HG02852 (cell line): ENCODE data around the gene ZFR2.

Experiments used
- ATAC-seq: cut with Tn5 transposase; IDR thresholded peaks from one replicate; pipeline ENCODE4 v1.9.1; 2021; ENCODE audit warnings: mild to moderate bottlenecking, moderate library complexity; ENCODE audit not compliant: unreplicated experiment

ZFR2 gene

DNA sequence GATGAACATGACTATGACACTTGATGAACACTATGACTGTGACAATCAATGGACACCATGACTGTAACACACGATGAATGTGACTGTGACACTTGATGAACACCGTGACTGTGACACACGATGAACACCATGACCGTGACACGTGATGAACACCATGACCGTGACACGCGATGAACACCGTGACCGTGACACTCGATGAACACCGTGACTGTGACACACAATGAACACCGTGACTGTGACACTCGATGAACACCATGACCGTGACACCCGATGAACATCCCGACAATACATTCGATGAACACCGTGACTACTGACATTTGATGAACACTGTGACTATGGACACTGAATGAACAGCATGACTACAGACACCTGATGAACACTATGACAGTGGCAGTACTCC, 30.9 kb downstream of the ZFR2 start:
- no peak for ATAC-seq

DNA sequence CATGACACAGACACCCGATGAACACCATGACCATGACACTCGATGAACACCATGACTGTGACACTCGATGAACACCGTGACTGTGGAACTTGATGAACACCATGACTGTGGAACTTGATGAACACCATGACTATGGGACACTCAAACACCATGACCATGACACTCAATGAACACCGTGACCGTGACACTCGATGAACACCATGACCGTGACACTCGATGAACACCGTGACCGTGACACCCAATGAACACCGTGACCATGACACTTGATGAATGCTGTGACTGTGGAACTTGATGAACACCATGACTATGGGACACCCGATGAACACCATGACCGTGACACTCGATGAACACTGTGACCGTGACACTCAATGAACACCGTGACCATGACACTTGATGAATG, 31.5 kb downstream of the ZFR2 start:
- ATAC-seq = no peak

- no peak for ATAC-seq
Observed at GRCh38 chr19:3836887-3837286, 32.0 kb downstream of the ZFR2 start.

DNA sequence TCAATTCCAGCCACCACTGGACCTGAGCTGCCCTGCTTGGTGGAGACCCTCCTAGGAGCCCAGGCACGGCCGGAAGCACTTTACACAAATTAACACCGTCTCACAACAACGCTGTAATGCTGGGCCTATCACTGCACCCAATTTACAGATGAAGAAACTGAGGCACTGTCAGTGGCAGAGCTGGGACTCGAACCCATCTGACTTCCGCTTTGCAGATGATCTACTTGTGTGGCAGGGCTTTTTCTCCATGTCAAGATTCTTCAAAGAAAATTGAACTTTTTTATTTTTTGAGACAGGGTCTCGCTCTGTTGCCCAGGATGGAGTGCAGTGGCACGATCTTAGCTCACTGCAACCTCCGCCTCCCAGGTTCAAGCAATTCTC, 33.8 kb downstream of the ZFR2 start:
- no peak for ATAC-seq

- ATAC-seq = no peak
Observed at GRCh38 chr19:3834349-3835054, 34.3 kb downstream of the ZFR2 start.

- no peak for ATAC-seq
Observed at GRCh38 chr19:3833578-3834348, 35.1 kb downstream of the ZFR2 start.

DNA sequence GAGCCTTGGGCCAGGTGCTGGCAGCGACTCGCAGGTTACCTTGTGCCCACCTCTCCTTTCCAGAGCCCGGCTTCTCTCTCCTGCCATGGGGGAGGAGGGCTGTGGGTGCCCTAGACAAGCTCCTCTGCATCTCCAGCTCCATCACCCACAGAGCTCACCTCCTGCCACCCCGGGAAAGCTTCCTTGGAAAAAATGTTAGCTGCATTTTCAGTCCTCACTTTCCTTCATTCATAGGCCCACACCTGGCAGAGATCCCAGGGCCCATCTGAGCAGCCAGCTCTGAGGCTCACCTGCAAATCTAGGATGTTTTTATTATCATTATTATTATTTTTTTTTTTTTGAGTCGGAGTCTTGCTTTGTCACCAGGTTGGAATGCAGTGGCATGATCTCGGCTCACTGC, 36.8 kb downstream of the ZFR2 start:
- ATAC-seq = no peak

DNA sequence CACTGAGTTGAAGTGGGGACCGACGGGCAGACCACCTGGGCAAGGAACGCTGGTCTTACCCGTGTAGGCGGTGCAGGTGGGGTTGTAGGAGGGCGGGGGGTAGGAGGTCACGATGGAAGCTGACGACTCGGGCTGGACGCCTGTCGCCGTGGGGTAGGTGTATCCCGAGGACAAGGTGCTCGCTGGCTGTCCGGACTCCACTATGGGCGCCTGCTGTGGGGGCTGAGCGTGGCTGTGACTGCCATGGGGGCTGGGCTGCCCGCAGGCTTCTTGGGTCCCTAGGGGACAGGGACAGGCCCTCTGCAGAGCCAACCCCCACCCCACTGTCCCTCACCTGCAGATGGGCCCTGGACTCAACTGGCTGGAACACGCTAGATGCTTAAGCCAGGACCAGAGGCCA, 37.2 kb downstream of the ZFR2 start:
- ATAC-seq = no peak

- no peak for ATAC-seq
Observed at GRCh38 chr19:3830621-3831589, 37.9 kb downstream of the ZFR2 start.

- no peak for ATAC-seq
Observed at GRCh38 chr19:3827306-3827705, 41.5 kb downstream of the ZFR2 start.

DNA sequence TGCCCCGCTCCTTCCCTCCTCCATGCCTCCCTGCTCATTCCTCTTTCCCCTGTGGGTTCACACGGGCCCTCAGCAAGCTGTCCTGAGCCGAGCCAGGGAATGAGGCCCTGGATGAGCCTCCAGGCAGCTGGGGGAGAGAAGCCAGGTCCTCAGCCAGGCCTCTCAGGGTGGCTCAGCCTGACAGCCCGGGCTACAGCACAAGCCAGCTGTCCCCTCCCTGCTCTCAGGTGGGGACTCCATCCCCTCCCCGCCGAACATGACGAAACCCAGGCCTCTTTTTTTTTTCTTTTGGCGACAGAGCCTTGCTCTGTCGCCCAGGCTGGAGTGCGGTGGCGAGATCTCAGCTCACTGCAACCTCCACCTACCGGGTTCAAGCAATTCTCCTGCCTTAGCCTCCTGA, 42.7 kb downstream of the ZFR2 start:
- no peak for ATAC-seq

GRCh38 chr19:3825286-3825956, 43.4 kb downstream of the ZFR2 start:
- ATAC-seq = no peak

DNA sequence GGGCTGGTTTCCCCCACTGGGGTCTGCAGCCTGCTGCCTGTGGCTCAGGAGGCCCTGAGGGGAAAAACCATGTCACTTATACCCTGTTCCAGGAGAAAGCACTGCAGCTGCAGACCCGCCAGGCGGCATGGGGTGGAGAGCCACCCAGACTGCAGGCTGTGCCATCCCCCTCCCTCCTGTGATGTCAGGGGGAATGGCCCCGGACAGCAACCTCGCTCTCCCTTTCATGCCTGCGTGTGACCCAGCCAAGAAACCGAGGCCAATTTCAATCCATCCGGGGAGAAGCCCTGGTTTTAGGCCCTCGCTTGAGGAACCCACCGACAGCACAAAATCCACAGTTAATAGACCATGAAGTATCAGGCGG, 45.5 kb downstream of the ZFR2 start:
- ATAC-seq = no peak

DNA sequence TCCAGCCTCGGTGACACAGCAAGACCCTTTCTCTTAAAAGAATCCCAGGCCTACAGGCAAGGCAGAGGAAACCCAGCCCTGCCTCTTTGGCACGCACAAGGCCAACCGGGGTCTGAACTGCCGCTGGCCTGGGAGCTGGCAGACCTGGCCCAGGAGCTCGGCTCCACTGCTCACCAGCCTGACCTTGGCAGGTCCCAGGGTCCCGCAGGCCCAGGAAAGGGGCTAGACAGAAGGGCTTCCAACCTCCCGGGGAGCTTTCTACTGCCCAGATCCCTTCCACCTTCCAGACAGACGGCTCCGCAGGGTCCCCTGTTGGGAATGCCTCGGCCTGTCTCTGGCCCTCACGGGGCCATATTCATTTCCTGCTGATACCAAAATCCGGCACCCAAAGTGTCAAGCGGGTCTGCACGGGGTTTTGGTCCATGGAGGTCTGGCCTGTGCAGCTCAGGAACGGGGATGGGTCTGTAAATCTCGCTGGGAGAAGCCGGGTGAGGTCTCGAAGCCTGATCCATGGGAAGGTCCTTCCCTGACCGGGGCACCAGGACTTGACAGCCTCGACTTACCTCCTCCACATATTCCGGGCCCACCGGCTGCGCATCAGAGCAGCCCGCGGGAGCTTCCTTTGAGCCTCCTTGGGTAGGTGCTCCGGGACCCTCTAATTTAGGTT, 46.0 kb downstream of the ZFR2 start:
- ATAC-seq = no peak

DNA sequence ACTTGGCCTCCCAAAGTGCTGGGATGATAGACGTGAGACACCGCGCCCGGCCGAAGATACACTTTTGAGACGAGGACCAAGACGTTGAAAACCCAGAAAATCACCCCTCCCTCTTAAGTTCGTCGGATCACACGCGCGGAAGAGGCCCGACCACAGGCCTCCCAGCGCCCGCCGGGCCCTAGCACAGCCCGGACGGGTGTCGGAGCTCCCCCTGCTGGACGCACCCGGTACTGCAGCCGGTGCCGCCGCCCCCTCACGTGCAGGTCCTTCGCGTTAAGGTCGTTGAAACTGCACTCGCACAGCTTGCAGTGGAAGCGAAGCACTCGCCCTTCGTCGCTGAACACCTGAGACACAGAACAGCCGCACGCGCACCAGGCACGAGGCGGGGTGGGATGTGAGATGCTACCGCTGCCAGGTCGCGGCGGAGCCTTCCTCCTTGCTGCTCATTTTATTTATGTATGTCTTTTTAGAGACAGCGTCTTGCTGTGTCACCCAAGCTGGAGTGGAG, 46.9 kb downstream of the ZFR2 start:
- ATAC-seq = no peak

- ATAC-seq = no peak
Observed at GRCh38 chr19:3821156-3821555, 47.7 kb downstream of the ZFR2 start.

- ATAC-seq = no peak
Observed at GRCh38 chr19:3819989-3820388, 48.8 kb downstream of the ZFR2 start.

- no peak for ATAC-seq
Observed at GRCh38 chr19:3818918-3819317, 49.9 kb downstream of the ZFR2 start.

DNA sequence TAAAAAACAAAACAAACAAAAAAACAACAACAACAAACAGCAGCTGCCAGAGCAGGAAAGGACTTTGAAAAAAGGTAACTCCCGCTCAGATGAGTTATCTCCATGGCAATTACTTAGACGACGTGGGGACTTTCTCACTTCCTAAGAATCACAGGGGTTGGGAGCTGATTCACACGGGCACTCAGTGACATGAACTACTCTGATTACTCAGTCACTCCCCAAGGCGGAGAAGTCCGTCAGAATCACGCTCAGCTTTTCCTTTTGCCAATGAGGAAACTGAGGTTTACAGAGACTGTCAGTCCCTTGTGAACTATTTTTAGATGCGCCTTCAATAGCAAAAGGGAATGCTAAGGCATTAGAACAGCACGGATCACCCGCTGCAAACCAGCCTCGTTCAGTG, 50.4 kb downstream of the ZFR2 start:
- no peak for ATAC-seq

DNA sequence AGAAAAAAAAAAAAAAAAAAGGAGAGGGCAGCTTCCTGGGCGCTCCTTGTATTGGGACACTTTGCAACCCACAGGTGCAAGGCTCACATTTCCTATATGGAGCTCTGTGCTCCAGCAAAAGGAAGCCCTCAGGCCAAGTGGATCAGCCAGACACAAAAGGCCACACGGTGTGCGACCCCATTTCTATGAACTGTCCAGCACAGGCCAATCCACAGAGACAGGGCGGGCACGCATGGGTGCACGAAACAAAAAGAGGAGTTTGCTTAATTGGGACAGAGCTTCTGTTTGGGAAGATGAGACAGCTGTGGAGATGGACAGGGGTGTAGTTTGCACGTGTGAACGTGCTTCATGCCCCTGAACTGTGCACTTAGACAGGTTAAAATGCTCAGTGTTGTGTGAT, 51.1 kb downstream of the ZFR2 start:
- ATAC-seq = no peak
